DMS 273 (cell line): ENCODE measurements around the gene REXO4.
A peak's percentile ranks its signal among the peaks of the same experiment; 100 is the strongest.
"Not testable (repeated sequence)": the region's sequence is repeated elsewhere in the genome, so short reads cannot be mapped to it uniquely, and the experiment has no call there.

Source experiments
- DNase-seq: peaks from one replicate; lab custom pipeline; 2025; ENCODE audit not compliant: unreplicated experiment; lab: John Stamatoyannopoulos, UW

Gene REXO4

DNA sequence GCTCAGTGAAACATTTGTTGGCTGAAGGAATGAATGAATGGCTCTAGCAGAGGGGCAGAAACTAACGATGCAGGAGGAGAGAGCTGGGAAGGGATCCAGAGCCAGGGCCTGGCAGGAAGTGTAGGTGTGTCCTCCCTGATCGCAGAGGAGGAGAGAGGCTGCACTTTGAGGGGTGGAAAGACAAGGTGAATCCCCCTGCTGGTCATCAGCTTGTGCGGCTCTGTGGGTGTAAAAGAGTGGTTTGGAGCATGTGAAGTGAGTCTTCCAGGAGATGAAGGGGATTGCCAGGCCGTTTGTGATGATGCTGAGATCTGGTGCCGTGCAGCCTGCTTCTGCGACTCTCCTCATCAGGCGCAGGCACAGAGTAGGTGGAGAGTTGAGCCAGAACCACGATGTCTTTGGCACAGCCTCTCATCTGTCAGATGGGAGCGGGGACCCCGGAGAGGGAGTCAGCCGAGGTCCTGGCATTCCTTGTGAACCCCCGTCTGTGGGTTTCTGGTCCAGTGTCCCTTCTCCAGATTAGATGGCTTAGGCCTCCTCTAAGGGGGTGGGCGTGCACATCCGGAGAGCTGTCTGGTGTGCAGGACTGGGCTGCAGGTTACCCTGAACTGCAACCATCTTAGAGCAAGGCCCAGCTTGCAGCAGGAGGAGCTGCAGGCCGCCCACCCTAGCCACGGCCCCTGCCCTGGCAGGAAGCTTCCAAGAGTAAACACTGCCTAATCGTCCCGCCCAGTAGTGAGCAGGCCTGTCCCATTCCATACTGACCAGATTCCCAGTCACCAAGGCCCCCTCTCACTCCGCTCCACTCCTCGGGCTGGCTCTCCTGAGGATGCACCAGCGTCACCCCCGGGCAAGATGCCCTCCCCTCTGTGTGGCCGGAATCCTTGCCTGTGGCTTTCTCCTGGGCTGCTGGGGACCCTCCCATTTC, 4.1 kb upstream of the REXO4 start, which contains the start of gene ADAMTS13:
ADAMTS13 (plus strand) TSS at position 753 of the 928 bp plus-strand sequence; CDS start at position 830, 77 bp downstream.
- peak; percentile 60 for DNase-seq

DNA sequence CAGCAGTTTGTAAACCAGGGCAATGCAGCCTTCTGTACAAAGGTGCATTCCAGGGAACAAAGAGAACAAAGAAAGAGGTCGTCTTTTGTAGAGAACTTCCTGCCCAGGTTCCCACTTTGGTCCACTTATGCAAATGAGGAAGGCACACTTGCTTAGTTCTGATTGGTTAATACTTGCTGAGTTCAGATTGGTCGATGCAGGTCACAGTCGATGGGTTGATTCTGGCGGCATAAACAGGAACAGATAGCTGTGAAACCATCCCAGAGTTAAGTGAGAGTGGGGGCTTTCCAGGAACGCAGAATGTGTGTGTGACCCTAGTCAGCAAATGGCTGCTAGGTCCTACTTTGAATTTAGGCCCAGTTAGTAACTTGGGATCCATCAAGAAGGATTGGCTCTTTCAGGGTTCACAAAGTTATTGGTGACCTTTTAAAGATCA, 2.6 kb upstream of the REXO4 start:
- DNase-seq, result no peak

DNA sequence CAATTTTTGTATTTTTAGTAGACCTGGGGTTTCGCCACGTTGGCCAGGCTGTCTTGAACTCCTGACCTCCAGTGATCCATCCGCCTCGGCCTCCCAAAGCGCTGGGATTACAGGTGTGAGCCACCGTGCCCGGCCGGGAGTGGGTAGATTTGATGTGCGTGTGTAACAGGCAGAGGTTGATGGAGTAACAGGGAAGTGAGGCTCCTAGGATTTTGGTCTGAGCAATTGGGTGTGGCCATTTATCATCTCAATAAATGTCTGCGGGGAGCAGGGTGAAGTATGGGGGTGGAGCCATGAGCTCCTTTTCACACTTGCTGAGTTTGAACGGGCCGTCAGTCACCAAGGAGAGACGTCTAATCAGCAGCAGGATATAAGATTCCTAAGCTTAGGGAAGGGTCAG, 1.2 kb upstream of the REXO4 start:
- no peak for DNase-seq

DNA sequence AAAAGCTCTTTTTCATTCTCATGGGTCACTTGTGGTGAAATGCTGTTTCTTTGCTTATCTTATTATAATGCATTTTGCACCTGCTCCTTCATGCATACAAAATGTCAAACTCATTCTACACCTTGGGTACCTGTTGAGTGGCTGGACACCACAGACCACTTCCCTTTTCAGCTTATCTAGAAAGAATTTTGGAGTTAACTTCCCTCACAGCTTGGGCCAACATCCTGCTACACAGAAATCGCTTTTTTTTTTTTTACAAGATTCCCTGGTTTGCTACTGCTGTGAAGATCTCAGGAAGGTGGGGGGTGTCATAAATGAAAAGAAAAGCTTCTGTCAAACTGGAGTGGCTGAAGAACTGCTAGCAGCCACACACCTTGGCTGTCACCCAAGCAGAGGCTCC, 2.6 kb downstream of the REXO4 start:
- no peak for DNase-seq

DNA sequence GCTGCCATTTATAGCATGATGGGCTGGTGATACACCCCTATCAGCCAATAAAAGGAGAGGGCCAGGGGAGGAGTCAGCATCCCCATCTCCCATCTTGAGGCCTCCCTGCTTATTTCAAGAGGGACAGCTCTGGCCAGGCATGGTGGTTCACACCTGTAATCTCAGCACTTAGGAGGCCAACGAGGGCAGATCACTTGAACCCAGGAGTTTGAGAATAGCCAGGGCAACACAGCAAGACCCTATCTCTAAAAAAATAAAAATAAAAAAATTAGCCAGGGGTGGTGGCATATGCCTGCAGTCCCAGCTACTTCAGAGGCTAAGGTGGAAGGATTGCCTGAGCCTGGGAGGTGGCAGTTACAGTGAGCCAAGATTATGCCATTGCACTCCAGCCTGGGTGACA, 9.8 kb downstream of the REXO4 start:
- no peak for DNase-seq

DNA sequence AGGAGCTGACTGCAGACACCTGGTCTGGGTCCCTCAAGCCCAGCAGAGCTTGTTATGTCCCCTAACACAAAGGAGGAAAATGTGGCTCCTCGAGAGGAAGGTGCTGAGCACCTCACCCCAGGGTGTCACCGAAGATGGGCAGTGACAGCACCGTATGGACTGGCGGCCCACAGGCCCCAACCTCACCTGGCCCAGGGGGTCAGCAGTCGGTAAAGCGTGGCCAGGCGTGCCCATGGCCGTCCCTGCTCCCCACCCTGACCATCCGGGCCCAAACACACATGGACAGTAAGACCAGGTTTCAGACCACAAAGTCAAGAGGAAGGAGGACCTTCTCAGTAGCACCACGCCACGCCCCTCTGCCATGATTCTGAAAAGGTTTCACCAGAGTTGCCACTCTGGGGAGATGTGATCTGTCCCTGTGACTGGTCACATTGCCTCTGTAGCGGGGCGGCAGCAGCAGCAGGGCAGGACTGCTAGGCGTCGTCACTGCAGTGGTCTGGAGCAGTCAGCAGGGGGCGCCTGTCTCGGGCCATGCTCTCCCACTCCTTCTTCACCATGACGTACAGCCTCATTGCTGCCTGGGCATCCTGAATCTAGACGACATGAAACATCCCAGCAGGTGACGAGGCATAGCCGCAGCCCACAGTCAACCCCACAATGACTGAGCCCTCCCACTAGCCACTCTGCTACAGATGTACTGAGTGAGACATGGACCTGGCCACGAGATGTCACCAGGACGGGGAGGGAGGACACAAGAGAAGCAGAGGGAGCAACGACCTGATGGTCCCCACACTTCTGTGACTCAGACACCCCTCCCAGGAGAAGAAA, 11.1 kb downstream of the REXO4 start:
- peak; percentile 77 for DNase-seq

DNA sequence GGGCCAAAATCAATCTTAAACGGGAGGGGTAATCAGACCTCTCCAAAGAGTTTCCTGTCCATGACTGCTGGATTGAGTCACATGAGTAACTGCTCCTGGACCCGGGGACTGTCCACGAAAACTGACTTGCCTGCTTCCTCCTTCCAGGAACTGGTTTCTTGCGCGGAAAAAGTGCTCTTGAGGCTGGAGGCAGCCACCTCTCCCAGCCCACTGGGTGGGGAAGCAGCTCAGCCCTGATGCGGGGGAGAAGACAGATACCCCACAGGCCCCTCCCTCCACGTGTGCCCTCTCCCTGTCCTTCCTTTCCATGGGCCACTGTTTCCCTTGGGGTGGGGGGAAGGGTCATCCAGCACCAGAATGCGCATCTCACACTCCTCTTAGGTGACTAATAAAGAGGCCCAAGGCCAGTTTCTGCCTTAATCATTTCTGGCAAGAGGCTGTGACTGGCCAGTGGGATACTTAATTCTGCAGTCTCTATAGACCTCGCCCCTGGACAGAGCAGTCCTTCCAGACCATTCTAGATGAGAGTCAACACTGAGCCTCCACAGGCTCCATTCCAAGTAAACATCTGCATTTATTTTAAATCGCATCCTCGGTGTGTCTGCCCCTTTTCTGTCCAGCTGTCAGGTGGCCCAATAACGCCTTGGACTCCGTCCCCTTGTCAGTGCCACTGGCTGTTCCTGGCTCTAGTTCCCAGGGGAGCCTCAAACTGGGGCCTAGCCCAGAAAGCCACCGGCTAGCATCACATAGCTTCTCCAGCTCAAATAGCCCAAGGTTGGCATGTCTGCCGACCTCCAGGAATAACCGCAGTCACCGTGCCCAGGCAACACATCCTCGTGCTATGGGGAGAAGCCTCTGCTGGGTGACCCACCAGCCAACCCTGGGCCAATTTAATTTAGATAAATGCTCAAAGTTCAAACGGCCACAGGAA, 12.0 kb downstream of the REXO4 start:
- no peak for DNase-seq

DNA sequence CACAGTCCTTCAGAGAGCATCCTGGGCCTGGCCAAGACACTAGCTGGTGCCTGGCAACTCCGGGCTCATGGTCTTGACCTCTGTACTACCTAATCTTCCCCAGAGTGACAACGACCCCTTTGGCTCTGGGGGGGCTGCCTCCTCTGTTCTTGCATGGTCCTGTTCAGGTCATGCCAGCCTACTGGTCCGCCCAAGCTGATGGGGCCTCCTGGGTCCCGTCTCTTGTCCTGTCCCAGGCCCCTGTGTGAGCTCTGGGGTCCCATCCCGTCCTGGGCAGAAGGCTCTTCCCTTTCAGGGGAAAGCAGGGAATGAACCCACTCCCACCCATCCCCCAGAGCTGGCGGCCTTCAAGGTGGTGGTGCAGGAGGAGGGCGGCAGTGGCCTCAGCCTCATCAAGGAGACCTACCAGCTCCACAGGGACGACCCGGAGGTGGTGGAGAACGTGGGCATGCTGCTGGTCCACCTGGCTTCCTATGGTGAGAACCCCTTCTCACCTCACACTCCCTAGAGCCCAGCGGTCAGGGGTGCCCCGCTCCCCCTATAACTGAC, 13.3 kb downstream of the REXO4 start:
- no peak for DNase-seq

DNA sequence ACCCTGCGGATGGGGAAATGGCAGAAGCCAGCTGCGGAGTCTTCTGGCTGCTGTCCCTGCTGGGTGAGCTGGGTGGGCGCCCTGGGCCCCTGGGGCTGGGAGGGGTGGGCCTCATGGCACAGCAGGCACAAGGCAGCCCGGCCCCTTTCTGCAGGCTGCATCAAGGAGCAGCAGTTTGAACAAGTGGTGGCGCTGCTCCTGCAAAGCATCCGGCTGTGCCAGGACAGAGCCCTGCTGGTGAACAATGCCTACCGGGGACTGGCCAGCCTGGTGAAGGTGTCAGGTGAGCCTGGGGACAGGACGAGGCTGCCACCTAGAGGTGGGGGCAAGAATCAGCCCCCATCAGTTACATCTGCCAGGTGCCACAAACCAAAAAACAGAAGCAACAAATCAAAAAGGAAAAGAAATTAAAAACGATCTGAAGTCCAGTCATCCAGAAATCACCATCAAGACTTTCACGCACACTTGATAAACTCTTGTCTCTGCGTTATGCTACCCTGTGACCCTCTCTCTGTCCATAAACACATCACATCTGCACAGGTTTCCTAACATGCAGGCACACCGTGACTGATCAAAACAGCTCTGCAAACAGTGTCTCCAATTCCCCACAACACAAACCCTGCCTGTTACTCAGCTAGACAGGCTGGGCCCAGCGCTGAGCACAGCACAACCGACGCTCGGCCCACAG, 13.9 kb downstream of the REXO4 start:
- peak; percentile 65 for DNase-seq

DNA sequence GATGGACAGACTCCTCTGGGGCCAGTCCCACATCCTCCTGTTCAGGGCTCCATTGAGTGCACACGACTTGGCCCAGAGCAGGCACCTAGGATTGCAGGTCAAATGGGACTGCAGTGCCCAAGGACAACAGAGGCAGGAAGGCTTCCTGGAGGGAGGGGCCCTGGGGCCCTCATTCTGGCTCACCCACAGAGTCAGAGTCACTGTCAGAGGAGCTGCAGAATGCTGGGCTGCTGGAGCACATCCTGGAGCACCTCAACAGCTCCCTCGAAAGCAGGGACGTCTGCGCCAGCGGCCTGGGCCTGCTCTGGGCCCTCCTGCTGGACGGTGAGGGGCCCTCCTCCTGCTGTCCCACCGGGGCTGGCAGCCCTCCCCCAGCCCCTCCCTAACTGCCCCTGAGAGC, 15.1 kb downstream of the REXO4 start:
- no peak for DNase-seq

DNA sequence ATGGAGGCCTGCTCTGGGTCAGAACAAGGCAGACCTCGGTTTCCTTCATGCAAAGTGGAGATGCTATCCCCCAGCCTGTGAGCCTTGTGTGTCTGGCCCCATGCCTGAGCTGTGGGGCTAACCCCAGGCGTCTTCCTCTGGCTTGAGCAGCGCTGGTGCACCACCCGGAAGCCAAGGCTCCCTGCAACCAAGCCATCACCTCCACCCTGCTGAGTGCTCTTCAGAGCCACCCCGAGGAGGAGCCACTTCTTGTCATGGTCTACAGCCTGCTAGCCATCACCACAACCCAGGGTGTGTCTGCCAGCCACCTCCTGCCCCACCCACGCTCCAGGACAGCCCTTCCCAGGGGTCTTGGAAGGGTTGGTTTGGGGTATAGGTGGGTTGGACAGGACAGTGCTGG, 16.2 kb downstream of the REXO4 start:
- DNase-seq, result no peak

DNA sequence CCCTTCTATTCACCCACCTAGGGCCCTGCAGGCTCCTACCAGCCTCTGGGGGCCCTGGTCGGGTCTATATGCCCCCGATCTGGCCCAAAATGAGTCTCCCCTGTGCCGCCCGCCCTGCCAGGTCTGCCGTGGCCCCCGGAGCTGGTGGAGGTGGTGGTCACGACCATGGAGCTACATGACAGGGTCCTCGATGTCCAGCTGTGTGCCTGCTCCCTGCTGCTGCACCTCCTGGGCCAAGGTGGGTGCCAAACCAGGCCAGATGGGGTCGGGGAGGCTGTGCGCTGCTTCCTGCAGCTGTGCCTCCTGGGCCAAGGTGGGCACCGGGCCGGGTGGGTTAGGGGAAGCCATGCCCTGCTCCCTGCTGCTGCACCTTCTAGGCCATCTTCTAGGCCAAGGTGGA, 17.5 kb downstream of the REXO4 start:
- no peak for DNase-seq

DNA sequence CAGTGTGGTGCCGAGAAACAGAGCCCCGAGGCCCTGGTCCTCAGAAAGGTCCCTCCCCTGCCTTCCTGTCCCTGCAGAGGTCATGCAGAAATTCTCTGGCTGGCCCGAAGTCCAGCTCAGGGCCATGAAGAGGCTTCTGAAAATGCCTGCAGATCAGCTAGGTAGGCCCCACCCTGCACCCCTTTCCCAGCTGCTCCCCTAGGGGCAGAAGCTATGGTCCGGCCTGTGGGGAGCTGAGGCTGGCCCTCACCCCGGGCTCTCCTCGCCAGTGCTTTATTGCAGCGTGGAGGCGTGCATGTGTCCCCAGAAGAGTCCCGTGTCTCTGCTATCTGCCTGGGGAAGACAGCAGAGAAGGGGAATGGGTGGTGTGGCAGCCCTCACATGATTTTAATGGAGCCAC, 19.9 kb downstream of the REXO4 start:
- DNase-seq, result no peak

DNA sequence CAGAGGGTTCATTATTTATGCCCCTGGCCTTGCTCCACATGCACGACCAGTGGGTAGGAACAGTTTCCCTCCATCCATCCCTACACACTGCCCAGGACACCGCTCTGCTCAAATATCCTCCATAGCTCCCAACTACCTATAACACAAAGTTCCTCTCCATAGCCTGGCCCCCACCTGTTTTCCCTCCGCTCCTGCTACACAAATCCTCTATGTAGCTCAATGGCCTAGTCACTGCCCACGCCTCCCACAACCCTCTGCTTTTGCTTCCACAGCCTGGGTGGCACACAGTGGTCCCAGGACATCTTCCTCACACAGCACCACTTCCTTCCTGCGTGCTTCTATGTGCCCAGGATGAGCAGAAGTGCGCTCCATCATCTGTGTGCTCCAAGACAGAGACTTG, 20.4 kb downstream of the REXO4 start:
- DNase-seq, result no peak

DNA sequence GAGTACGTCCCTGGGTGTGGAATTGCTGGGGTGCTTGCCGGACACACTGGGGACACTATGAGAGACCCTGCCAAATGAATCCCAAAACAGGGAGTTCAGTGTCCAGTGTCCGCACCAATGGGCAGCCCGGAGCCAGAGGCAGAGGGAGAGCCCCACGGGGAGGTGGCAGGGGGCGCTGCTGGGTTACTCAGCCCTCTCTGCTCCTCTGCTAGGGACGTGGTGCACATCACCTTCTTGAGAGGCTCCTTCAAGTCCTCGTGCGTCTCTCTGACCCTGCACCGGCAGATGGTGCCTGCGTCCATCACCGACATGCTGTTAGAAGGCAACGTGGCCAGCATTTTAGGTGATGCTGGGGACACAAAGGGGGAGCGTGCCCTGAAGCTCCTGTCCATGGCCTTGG, 20.9 kb downstream of the REXO4 start:
- DNase-seq, result peak; percentile 46

DNA sequence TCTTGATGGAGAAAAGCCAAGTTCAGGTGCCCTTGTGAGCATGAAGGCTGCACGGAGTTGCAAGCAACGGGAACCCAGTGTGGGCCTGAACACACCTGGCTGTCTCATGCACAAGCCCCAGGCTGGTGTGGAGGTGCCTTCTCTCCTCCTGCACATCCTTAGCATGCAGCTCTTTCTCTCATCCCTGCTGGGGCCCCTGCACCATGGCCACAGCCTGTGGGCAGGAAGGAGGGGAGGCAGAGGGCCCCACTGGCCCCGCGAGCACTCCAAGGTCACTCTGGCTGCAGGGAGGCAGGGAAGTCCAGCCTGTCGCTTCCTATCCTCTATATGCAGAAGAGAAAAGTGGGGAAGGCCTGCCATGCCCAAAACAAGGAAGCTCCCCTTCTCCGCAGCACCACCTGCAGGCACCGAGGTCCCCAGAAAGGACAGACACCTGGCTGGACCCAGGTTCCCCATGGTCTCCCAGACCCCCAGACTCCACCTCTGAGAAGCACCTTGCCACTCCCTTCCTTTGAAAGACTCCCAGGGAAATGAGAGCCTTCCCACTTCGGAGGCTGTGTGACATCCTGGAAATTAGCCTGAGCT, 23.0 kb downstream of the REXO4 start:
- DNase-seq, result no peak

DNA sequence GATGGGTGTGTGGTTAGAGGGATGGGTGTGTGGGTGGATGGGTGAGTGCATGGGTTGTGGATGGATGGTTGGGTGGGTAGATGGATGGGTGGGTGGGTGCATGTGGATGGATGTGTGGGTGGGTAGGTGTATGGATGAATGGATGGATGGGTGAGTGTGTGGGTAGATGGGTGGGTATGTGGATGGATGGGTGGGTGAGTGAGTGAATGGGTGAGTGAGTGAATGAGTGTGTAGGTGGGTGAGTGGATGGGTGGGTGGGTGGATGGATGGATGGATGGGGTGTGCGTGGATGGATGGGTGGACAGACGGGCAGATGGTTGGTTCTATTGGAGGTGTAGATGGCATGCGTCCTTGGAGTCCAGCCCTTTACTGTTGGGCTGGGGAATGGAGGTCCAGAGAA, 24.4 kb downstream of the REXO4 start:
- DNase-seq, result no peak

DNA sequence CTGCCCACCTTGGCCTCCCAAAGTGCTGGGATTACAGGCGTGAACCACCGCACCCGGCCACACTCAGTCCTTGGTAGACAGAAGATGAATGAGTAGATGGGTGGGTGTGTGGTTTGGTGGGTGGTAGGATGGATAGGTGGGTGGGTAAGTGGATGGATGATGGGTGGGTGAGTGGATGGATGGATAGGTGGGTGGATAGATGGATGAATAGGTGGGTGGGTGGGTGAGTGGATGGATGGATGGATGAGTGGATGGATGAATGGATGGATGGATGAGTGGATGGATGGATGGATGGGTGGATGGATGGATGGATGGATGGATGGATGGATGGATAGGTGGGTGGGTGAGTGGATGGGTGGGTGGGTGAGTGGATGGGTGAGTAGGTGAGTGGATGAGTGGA, 25.5 kb downstream of the REXO4 start:
- DNase-seq, result not testable (repeated sequence)

DNA sequence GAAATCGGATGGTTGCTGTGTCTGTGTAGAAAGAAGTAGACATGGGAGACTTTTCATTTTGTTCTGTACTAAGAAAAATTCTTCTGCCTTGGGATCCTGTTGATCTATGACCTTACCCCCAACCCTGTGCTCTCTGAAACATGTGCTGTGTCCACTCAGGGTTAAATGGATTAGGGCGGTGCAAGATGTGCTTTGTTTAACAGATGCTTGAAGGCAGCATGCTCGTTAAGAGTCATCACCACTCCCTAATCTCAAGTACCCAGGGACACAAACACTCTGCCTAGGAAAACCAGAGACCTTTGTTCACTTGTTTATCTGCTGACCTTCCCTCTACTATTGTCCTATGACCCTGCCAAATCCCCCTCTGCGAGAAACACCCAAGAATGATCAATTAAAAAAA, 26.4 kb downstream of the REXO4 start:
- not testable (repeated sequence) for DNase-seq

DNA sequence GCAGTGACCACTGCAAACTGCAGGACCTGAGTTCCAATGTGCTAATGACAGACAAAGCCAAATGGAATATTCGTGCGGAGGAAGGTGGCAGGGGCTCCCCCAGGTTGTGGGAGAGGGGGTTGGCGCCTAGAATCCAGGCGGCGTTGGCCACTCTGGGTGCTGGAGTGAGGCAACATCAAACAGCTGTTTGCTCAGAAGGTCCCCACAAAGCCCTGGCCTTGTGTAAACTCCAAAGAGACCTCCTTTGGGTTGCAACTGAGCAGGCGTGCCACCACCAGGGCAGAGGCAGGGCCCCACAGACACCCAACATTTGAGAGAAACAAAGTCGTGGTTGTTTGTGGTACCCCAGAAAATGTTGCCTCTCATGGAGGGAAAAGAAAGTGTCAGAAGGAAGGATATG, 27.1 kb downstream of the REXO4 start:
- no peak for DNase-seq
